Brain microvascular endothelial cell (primary cell): ENCODE data around the gene CFAP74.

Source experiments
- DNase-seq: peaks from one replicate; pipeline ENCODE4 v3.0.0-alpha.2; 2020
- H3K27ac ChIP-seq: fragments of 250-450 bp; sonication (Bioruptor Pico); 2 replicates; pipeline ENCODE4 v1.5.1; 2020; ENCODE audit warnings: mild to moderate bottlenecking, moderate library complexity
- H3K27me3 ChIP-seq: fragments of 250-450 bp; sonication (Bioruptor Pico); replicated peaks from 2 replicates; pipeline ENCODE4 v1.5.1; 2020; ENCODE audit warnings: mild to moderate bottlenecking
- H3K36me3 ChIP-seq: fragments of 250-450 bp; sonication (Bioruptor Pico); replicated peaks from 2 replicates; pipeline ENCODE4 v1.5.1; 2020; ENCODE audit warnings: mild to moderate bottlenecking
- H3K4me3 ChIP-seq: 2 replicates; pipeline ENCODE4 v1.5.1; 2011; ENCODE audit warnings: low read depth, mild to moderate bottlenecking, control low read depth, low read length, moderate library complexity
- in situ Hi-C: cut with HindIII; loops from 2 replicates; pipeline ENCODE4 v1.10.0; 2017; ENCODE audit warnings: low sequenced_read_pairs, low pct_ligation_motif_present
- TF ChIP-seq, protein P1 (sequence below): IDR thresholded peaks from 2 replicates; pipeline ENCODE4 v1.5.1; 2011; ENCODE audit warnings: low read depth, mild to moderate bottlenecking, moderate library complexity, low read length, control low read depth, inconsistent platforms; ENCODE audit errors: missing control alignments

CFAP74 gene

DNA sequence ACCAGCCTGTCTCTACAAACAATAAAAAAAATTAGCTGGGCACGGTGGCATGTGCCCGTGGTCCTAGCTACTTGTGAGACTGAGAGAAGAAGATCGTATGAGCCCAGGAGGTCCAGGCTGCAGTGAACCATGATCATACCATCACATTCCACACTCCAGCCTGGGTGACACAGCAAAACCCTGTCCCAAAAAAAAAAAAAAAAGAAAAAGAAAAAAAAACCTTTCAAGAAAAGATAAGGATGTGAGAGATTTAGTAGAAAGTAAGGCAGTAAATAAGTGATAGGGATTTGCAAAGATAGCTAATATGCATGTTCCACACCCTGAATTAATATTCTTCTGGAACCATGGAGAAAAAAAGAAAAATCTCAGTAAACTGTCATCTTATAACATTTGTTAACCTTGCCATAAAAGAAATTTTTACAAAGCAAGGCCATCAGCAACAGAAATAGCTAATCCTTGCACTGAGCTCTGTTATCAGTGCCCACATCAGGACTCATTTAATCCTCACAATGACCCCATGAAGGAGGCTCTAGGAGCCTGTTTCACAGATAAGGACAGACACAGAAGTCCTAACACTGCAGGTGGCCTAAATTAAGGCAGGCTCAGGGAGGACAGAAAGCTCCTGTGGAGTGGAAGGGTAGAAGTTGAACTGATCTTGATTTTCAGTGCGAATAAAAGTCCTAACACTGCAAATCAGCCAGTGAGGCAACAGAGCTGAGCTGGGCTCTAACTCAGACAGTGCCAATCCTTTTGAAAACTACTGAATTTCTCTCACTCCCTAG, 120.3 kb downstream of the CFAP74 start:
- Histone ChIP-seq H3K27ac (peak overlapping the region; percentile 8), H3K4me3 (no peak overlapping the region), H3K27me3 (no peaks in the 10 kb centered on the region), H3K36me3 (peaks cover 10% of the 10 kb centered on the region)
- TF ChIP-seq, protein P1, sequence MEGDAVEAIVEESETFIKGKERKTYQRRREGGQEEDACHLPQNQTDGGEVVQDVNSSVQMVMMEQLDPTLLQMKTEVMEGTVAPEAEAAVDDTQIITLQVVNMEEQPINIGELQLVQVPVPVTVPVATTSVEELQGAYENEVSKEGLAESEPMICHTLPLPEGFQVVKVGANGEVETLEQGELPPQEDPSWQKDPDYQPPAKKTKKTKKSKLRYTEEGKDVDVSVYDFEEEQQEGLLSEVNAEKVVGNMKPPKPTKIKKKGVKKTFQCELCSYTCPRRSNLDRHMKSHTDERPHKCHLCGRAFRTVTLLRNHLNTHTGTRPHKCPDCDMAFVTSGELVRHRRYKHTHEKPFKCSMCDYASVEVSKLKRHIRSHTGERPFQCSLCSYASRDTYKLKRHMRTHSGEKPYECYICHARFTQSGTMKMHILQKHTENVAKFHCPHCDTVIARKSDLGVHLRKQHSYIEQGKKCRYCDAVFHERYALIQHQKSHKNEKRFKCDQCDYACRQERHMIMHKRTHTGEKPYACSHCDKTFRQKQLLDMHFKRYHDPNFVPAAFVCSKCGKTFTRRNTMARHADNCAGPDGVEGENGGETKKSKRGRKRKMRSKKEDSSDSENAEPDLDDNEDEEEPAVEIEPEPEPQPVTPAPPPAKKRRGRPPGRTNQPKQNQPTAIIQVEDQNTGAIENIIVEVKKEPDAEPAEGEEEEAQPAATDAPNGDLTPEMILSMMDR = no peak
- DNase-seq = no peak
- in situ Hi-C loops = loop anchor here (10.0 kb wide), 1 partner anchor 58 kb away; no protein-coding TSS in a partner anchor

DNA sequence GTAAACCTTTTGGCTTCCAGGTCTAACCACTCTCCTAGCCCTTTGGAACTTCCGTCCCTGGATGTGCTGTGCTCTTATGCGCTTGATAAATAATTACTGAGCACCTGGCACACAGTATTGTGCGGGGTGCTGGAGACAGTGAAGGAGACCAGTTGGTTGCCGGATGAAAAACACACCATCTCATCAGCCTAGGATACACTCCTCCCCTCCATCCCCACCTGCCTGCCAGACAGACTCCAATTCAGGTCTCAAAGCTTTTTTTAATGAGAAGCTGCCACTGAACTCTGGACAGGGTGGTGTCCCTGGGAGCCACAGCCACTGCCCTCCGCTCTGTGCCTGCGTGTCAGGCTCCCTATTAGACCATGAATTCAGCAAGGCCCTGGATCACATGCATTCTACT, 121.9 kb downstream of the CFAP74 start:
- TF ChIP-seq, protein P1 = no peak
- no peak overlapping the region for H3K4me3 ChIP-seq
- in situ Hi-C loops = loop anchor here (10.0 kb wide), 1 partner anchor 57 kb away; no protein-coding TSS in a partner anchor
- H3K27me3 ChIP-seq = no peaks in the 10 kb centered on the region
- H3K36me3 ChIP-seq = peaks cover 17% of the 10 kb centered on the region
- no peak overlapping the region for H3K27ac ChIP-seq
- no peak for DNase-seq

DNA sequence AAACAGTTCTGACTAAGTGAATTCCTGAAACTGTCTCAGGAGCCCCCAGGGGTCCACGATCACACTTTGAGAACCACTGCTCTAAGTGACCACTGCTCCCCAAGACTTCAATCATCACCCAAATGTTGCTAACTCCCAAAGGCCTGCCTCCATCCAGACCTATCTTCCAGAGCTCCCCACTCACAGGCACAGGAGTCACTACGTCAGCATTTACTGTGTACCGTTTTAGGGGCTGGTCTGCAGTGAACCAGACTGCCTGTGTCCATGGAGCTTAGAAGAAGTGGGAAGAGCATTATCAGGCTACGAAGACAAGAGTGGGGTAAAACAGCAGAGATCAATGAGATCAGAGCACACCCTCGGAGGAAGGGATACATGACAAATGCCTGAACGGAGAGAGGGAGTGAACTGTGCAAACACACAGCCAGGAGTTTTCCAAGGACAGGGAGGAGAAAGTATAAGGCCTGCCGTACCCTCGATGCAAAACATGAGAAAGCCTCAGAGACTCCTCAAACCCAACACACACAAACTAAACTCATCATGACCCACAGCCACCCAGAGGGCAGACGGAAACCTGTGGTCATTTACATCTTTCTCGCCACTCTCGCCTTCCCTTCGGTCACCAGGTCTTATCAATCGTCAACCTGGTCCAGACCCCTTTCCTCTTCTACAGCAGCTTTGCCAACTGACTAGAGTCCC, 122.8 kb downstream of the CFAP74 start:
- no peak overlapping the region for H3K27ac ChIP-seq

DNA sequence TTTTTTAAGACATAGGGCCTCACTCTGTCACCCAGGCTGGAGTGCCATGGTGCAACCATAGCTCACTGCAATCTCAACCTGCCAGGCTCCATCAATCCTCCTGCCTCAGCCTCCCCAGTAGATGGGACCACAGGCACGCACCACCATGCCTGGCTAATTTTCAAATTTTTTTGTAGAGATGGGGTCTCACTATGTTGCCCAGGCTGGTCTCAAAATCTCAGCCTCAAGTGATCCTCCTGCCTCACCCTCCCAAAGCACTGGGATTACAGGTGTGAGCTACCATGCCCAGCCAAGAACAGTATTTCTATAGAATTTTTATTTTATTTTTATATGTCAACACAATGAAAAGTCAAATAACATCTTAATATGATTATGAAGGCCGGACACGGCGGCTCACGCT, 123.6 kb downstream of the CFAP74 start:
- Histone ChIP-seq H3K27ac (no peak overlapping the region), H3K27me3 (no peaks in the 10 kb centered on the region), H3K4me3 (no peak overlapping the region), H3K36me3 (peaks cover 29% of the 10 kb centered on the region)
- TF ChIP-seq, protein P1 = no peak
- no peak for DNase-seq
- in situ Hi-C loops = loop anchor here (10.0 kb wide), 1 partner anchor 55 kb away; no protein-coding TSS in a partner anchor

More for the DNA sequence above, 122.8 kb downstream of the CFAP74 start:
- H3K27me3 ChIP-seq = no peaks in the 10 kb centered on the region
- in situ Hi-C loops = loop anchor here (10.0 kb wide), 1 partner anchor 56 kb away; no protein-coding TSS in a partner anchor
- H3K4me3 ChIP-seq = no peak overlapping the region
- no peak for DNase-seq
- TF ChIP-seq, protein P1 = no peak
- H3K36me3 ChIP-seq = peaks cover 24% of the 10 kb centered on the region

DNA sequence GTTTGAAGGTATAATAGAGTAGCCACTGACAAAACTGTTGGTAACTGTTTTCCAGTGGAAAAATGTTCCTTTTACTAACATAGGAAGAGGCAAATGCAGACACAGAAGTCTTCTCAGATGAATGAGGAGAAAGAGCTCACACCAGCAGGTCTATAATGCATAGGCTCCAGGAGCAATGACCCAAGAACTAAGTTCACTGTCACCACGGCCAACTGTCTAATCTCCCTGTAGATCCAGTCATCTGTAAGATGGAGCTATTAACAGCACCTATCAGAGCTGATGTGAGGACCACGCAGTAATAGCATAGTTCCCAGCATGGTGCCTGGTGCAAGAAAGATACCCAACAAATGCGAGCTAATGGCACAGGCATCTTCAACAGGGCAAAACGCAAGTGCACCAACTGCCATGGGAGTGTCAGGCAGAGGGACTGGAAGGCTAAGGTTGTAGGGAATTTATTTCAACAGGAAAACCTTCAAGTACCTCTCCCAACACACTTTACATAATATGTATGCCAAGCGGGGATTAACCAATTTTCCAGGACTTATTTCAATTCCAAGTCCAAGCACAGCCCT, 125.6 kb downstream of the CFAP74 start:
- H3K27me3 ChIP-seq = no peaks in the 10 kb centered on the region
- peaks cover 43% of the 10 kb centered on the region for H3K36me3 ChIP-seq
- no peak overlapping the region for H3K4me3 ChIP-seq
- in situ Hi-C loops = no loop called here
- no peak for DNase-seq
- no peak overlapping the region for H3K27ac ChIP-seq
- TF ChIP-seq, protein P1 = no peak
